GM18505 (cell line): ENCODE results near the gene SMPDL3A.
A peak's percentile ranks its signal among the peaks of the same experiment; 100 is the strongest.

Experiments used
- ATAC-seq: cut with Tn5 transposase; IDR thresholded peaks from one replicate; pipeline ENCODE4 v1.9.1; 2021; ENCODE audit not compliant: unreplicated experiment
- POLR2A ChIP-seq: IDR thresholded peaks from 4 replicates; pipeline ENCODE4 v1.6.1; 2011; ENCODE audit warnings: borderline replicate concordance; ENCODE audit not compliant: insufficient read depth, insufficient read length; ENCODE audit errors: extremely low read depth

Gene SMPDL3A

GRCh38 chr6:122788208-122788607 lies 850 bp upstream of the SMPDL3A start:
- no peak for TF ChIP-seq POLR2A
- no peak for ATAC-seq

DNA sequence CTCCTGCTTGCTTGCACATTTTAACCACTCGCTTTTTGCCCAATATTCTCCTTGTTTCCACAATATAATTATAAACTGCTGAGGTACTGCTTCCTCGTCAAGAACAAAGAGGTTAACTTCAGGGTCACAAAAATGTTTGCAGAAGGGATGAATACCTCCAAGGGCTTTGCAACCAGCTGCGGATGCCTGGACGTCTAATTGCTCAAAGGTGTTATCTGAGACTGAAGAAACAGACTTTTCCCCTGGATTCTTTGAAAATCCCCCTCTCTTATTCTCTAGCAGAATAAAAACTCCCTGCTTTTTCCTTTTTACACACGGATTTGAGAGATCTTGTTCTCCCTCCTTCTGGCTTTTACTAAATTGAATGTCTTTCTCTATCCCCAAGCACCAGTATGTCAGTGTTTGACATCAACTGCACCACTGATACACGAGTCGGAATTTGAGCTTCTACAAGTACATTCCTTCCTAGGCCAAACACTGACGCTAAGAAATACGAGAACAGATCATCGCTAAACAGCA lies 336 bp upstream of the SMPDL3A start:
- no peak for ATAC-seq

DNA sequence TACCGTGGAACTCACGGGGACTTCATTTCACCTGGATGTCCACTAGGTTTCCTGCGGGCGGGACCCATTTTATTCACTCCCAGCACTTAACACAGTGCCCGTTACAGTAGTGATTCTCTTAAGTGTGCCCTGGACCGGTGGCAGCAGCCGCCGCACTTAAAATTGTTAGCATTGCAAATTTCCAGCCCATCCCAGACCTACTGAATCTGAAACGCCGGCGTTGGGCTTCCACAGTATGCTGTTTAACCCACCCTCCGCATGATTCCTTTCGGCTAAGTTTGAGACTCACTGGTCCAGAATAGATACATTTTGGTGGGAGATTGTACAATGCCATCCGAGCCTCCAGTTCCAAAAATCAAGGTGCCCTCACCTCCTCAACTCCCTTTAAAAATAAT lies 967 bp downstream of the SMPDL3A start:
- no peak for ATAC-seq

More for the DNA sequence above, 336 bp upstream of the SMPDL3A start:
- TF ChIP-seq POLR2A, result no peak

DNA sequence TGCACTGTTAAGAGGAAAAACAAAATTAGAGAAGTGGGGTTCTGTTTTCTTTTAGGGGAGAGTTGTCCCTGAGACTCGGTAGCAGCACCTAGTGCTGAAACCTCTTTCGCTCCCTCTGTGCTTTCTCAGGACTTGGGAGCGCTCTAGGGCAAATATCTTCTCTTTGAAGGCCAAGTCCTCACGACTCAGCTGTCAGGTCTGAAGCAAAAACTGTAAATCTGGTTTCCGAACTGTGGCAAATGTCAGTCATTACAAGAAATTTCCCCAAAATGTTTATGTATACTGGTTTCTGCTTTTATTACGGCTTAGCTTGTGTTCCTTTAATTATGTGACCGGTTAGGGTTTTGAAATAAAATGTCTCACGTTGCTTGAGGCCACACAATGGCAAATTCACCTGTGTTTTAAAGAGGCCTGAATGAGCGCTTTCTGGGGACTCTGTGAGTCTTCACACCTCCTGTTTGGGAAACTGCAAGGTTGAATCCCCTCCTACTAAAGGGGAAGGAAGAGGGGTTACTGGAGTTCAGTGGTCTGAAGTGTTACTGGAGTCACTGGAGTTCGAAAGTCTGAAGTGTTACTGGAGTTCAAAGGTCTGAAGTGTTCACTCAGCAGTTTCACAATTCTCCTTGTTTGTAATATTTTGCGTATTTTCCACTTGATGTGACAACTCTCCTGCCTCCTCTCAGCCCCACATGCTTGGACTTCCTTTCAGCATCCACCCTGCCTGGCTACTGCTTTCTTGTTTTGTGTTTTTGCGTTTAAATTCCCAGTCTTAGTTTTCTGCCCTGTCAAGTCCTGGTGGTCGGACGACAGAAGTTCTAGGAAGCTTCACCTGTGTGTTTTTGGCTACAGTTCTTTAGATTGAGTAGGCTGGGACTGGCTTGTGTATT lies 1.6 kb downstream of the SMPDL3A start:
- no peak for TF ChIP-seq POLR2A
- ATAC-seq, result no peak

More for the DNA sequence above, 967 bp downstream of the SMPDL3A start:
- TF ChIP-seq POLR2A, result no peak

- TF ChIP-seq POLR2A, result no peak
- no peak for ATAC-seq
Observed at GRCh38 chr6:122791310-122791679, 2.2 kb downstream of the SMPDL3A start.

- ATAC-seq, result no peak
- no peak for TF ChIP-seq POLR2A
Observed at GRCh38 chr6:122792766-122793165, 3.7 kb downstream of the SMPDL3A start.

DNA sequence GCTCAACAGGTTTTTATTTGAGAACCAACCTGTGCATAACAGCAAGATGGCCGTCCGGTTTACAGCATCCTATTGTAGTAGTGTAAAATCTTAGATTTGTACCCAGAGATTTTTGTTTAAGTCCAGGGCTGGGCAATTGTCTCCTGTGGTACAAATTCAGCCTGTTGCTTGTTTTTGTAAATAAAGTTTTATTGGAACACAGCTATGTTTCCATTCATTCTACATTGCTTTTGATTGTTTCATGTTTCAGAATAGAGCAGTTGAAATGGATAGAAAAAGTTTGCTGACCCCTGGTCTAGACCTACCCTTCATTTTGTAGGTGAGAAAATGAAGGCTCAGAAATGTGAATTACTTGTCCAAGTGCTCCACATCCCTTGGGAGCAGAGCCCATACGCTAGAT lies 8.5 kb downstream of the SMPDL3A start:
- TF ChIP-seq POLR2A, result no peak
- ATAC-seq, result no peak

DNA sequence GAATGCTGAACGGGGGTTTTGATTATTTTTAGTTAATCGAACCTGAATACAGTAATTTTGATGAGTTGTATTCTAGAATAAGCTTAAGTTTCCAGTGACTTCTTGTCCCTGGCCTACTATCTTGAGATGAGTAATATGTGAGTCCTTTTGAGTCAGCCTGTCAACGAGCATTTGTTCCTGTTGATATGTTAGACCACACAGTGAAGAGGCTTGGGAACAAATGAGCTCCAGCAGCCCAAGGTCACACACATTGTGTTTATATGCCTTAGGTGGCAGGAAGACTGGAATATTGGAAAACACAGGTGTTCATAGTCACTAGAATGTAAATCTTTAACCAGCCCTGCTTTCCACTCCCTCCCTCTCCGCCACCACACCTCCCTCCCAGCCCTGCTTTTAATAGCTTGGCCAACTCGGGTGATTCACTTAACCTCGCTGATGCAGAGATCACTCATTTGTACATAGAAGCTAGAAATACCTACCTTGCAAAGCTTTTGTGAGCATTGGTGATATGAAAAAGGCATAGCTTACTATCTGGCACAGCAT lies 9.1 kb downstream of the SMPDL3A start:
- ATAC-seq, result peak; percentile 95
- TF ChIP-seq POLR2A, result no peak

GRCh38 chr6:122799140-122799745 lies 10.2 kb downstream of the SMPDL3A start:
- no peak for TF ChIP-seq POLR2A
- ATAC-seq, result no peak

DNA sequence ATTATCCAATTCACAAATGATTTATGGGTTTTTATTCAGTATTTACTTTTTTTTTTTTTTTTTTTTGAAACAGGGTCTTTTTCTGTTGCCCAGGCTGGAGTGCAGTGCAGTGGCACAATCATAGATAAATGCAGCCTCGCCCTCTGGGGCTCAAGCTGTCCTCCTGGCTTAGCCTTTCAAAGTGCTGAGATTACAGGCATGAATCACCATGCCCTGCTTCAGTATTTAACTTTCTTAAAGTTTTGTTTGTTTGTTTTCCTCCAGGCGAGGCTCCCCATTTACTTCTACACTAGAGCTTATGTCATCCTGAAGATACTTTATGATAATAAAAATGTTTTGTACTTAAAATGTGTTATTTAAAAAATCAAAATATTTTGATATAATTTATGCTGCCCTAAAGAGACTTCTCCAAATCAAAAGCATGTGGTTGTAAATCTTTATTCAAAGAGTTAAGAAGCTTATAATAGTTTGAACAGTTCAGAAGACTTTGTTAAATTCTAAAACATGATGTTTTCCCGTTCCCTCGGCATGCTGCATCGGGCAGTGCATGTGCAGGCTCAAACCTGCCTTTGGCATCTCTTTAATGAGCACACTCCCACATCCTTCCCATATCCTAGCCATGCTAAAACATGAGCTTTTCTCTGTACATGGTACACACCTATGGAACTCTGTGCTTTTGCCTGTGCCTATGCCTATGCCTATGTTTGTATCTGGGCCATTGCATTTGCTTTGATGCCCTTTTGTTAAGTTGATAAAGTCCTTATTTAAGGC lies 11.0 kb downstream of the SMPDL3A start:
- no peak for TF ChIP-seq POLR2A
- no peak for ATAC-seq

DNA sequence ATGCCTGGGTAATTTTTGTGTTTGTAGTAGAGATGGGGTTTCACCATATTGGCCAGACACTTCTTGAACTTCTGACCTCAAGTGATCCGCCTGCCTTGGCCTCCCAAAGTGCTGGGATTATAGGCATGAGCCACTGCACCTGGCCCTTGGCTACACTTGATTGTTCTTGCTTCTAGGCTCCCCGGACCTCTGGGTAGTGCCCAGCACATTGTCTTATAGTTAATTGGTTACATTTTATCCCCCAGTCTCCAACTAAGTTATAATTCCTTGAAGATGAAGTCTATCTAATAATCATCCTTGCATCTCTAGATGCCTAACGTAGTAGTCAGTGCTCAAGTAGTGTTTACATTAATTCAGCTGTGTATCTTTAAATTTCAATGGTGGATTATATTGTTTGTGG lies 11.8 kb downstream of the SMPDL3A start:
- ATAC-seq, result no peak
- no peak for TF ChIP-seq POLR2A

DNA sequence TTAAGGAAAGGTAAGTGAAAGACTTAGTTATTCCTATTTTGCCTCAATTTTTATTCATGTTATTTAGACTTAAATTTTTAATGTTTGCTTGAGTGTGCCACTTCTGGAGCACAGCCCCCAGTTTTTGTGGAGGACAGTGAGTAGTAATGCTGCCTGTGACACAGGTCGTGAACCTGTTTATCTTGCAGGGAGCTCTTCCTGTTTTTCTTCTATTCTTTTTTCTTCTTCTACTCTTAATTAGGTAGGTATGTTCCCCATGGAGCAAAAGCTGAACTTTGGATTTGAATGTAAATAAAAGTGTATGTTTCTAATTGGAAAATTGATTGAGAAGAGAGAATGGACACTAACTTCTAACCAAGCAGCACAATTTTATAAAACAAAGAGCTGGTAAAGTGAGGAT lies 12.3 kb downstream of the SMPDL3A start:
- ATAC-seq, result no peak
- no peak for TF ChIP-seq POLR2A

- no peak for TF ChIP-seq POLR2A
- no peak for ATAC-seq
Observed at GRCh38 chr6:122803171-122803661, 14.2 kb downstream of the SMPDL3A start.
